GM19328 (cell line): ENCODE results near the gene LMNA.
"Not testable (repeated sequence)": the region's sequence is repeated elsewhere in the genome, so short reads cannot be mapped to it uniquely, and the experiment has no call there.

Experiments used
- ATAC-seq: cut with Tn5 transposase; IDR thresholded peaks from one replicate; pipeline ENCODE4 v1.9.1; 2021; ENCODE audit warnings: mild to moderate bottlenecking, moderate library complexity; ENCODE audit not compliant: unreplicated experiment

Gene LMNA

GRCh38 chr1:156160000-156160742 lies 45.7 kb downstream of the LMNA start:
- no peak for ATAC-seq

GRCh38 chr1:156160743-156161171 lies 46.2 kb downstream of the LMNA start:
- ATAC-seq = no peak

GRCh38 chr1:156162430-156163037 lies 48.0 kb downstream of the LMNA start:
- ATAC-seq = no peak

GRCh38 chr1:156163712-156164111 lies 49.2 kb downstream of the LMNA start:
- ATAC-seq = no peak

GRCh38 chr1:156164125-156164831 lies 49.8 kb downstream of the LMNA start:
- ATAC-seq = no peak

- ATAC-seq = no peak
These were observed 50.6 kb downstream of the LMNA start for GRCh38 chr1:156165083-156165482.

- no peak for ATAC-seq
These were observed 53.0 kb downstream of the LMNA start for GRCh38 chr1:156167536-156167935.

- ATAC-seq = no peak
These were observed 58.4 kb downstream of the LMNA start for GRCh38 chr1:156172696-156173470.

- no peak for ATAC-seq
These were observed 62.2 kb downstream of the LMNA start for GRCh38 chr1:156176610-156177210.

- no peak for ATAC-seq
These were observed 63.6 kb downstream of the LMNA start for GRCh38 chr1:156177919-156178654.

- ATAC-seq = no peak
These were observed 66.0 kb downstream of the LMNA start for GRCh38 chr1:156180471-156180870.

- ATAC-seq = not testable (repeated sequence)
These were observed 66.9 kb downstream of the LMNA start for GRCh38 chr1:156181391-156181924.

GRCh38 chr1:156182010-156182779 lies 67.7 kb downstream of the LMNA start:
- not testable (repeated sequence) for ATAC-seq

- ATAC-seq = not testable (repeated sequence)
These were observed 72.1 kb downstream of the LMNA start for GRCh38 chr1:156186347-156187177.
